Activated CD4-positive, alpha-beta T cell treated with anti-CD3 and anti-CD28 coated beads for 36 hours (primary cell): ENCODE results near the gene ADGRD2. TPM values are rescaled to one million over a fixed set of nuclear protein-coding genes. Genes with fewer than 3 reads are reported as not detected.

ENCODE experiments used
- ATAC-seq: fragments of 200-7000 bp; cut with Tn5 transposase; one replicate; pipeline ENCODE4 v1.10.0; 2021; ENCODE audit warnings: mild to moderate bottlenecking, moderate library complexity
- CTCF ChIA-PET: fragments of 350-600 bp; sonication (Branson Sonifier 250); formaldehyde crosslinking; loops from one replicate; lab custom pipeline; 2021; ENCODE audit warnings: antibody characterized with exemption; lab: Charles Lee
- POLR2A ChIA-PET: fragments of 350-600 bp; sonication (Branson Sonifier 250); formaldehyde crosslinking; loops from one replicate; lab custom pipeline; 2021; ENCODE audit warnings: antibody characterized with exemption, inconsistent platforms; lab: Charles Lee
- DNase-seq: peaks from one replicate; pipeline ENCODE4 v3.0.0-alpha.2; 2020
- H3K27ac Mint-ChIP-seq: one replicate; pipeline ENCODE4 v1.8.0; 2021; ENCODE audit warnings: mixed read lengths
- H3K27me3 Mint-ChIP-seq: one replicate; pipeline ENCODE4 v1.8.0; 2021; ENCODE audit warnings: mixed read lengths
- H3K36me3 Mint-ChIP-seq: one replicate; pipeline ENCODE4 v1.8.0; 2021; ENCODE audit warnings: low read depth, mixed read lengths
- H3K4me1 Mint-ChIP-seq: one replicate; pipeline ENCODE4 v1.8.0; 2021; ENCODE audit warnings: mixed read lengths
- H3K4me3 Mint-ChIP-seq: one replicate; pipeline ENCODE4 v1.8.0; 2021; ENCODE audit warnings: mild to moderate bottlenecking, moderate library complexity, mixed read lengths
- H3K9me3 Mint-ChIP-seq: one replicate; pipeline ENCODE4 v1.8.0; 2021; ENCODE audit warnings: low read depth, mixed read lengths
- intact Hi-C, 2 experiments: fragments of 100-400 bp; cut with DNase I in 1 of 2; cut with micrococcal nuclease in 1 of 2; formaldehyde crosslinking; loops; one replicate each; pipeline versions ENCODE4 v1.14.2 to v1.15.1; 2022 to 2024; cut with DNase I, micrococcal nuclease
- total RNA-seq, 2 experiments: library from RNA; stranded (reverse); gene quantifications; one replicate each; pipeline ENCODE4 v1.2.3, GENCODE V29; 2021

The ADGRD2 gene
- total RNA-seq, 2 experiments from 2014 or later, result not detected

GRCh38 chr9:124510650-124511425, 60.6 kb downstream of the ADGRD2 start:
- Mint-ChIP-seq H3K36me3 (no peaks in the 10 kb centered on the region), H3K27me3 (peaks cover 9% of the 10 kb centered on the region), H3K4me3 (no peak overlapping the region), H3K27ac (no peak overlapping the region), H3K9me3 (no peaks in the 10 kb centered on the region), H3K4me1 (peaks cover 2% of the 10 kb centered on the region)
- intact Hi-C loops, result no loop called here
- POLR2A ChIA-PET, result no interaction called here
- CTCF ChIA-PET, result no interaction called here
- no peak for DNase-seq
- no peak for ATAC-seq

- no peak for ATAC-seq
- Mint-ChIP-seq H3K27ac (no peak overlapping the region), H3K4me1 (peaks cover 2% of the 10 kb centered on the region), H3K9me3 (no peaks in the 10 kb centered on the region), H3K4me3 (no peak overlapping the region), H3K27me3 (peaks cover 7% of the 10 kb centered on the region), H3K36me3 (no peaks in the 10 kb centered on the region)
- ChIA-PET POLR2A (no interaction called here), CTCF (no interaction called here)
- intact Hi-C loops, result no loop called here
- DNase-seq, result no peak
Observed at GRCh38 chr9:124511426-124511840, 61.2 kb downstream of the ADGRD2 start.

- ATAC-seq (no peak), DNase-seq (no peak)
- H3K27me3 Mint-ChIP-seq, result peaks cover 4% of the 10 kb centered on the region
- no peaks in the 10 kb centered on the region for H3K36me3 Mint-ChIP-seq
- H3K4me1 Mint-ChIP-seq, result peaks cover 2% of the 10 kb centered on the region
- no peaks in the 10 kb centered on the region for H3K9me3 Mint-ChIP-seq
- no peak overlapping the region for H3K4me3 Mint-ChIP-seq
- ChIA-PET POLR2A (no interaction called here), CTCF (no interaction called here)
- intact Hi-C loops, result no loop called here
- H3K27ac Mint-ChIP-seq, result no peak overlapping the region
Observed at GRCh38 chr9:124511891-124512805, 61.9 kb downstream of the ADGRD2 start.

- Mint-ChIP-seq H3K36me3 (no peaks in the 10 kb centered on the region), H3K27me3 (peaks cover 4% of the 10 kb centered on the region), H3K4me1 (peaks cover 2% of the 10 kb centered on the region), H3K27ac (no peak overlapping the region), H3K9me3 (no peaks in the 10 kb centered on the region), H3K4me3 (no peak overlapping the region)
- ChIA-PET CTCF (no interaction called here), POLR2A (no interaction called here)
- ATAC-seq (no peak), DNase-seq (no peak)
- intact Hi-C loops, result no loop called here
Observed at GRCh38 chr9:124512806-124513204, 62.6 kb downstream of the ADGRD2 start.

GRCh38 chr9:124513376-124513994, 63.2 kb downstream of the ADGRD2 start:
- peaks cover 4% of the 10 kb centered on the region for H3K27me3 Mint-ChIP-seq
- peaks cover 2% of the 10 kb centered on the region for H3K4me1 Mint-ChIP-seq
- no peak for DNase-seq
- ChIA-PET POLR2A (no interaction called here), CTCF (no interaction called here)
- no peak overlapping the region for H3K27ac Mint-ChIP-seq
- no peak for ATAC-seq
- intact Hi-C loops, result no loop called here
- no peaks in the 10 kb centered on the region for H3K36me3 Mint-ChIP-seq
- no peak overlapping the region for H3K4me3 Mint-ChIP-seq
- H3K9me3 Mint-ChIP-seq, result no peaks in the 10 kb centered on the region

GRCh38 chr9:124514125-124514524, 63.9 kb downstream of the ADGRD2 start:
- POLR2A ChIA-PET, result no interaction called here
- intact Hi-C loops, result no loop called here

GRCh38 chr9:124514874-124515273, 64.6 kb downstream of the ADGRD2 start:
- ChIA-PET POLR2A (no interaction called here), CTCF (interaction anchor here (0.9 to 1.4 kb wide), 2 partner anchors 22 to 30 kb away, joined by 3 to 4 read pairs; no protein-coding TSS in a partner anchor)
- DNase-seq, result no peak
- H3K9me3 Mint-ChIP-seq, result no peaks in the 10 kb centered on the region
- H3K4me1 Mint-ChIP-seq, result peaks cover 2% of the 10 kb centered on the region
- H3K36me3 Mint-ChIP-seq, result no peaks in the 10 kb centered on the region
- no peak overlapping the region for H3K27ac Mint-ChIP-seq
- no peak for ATAC-seq
- intact Hi-C loops, result no loop called here
- peaks cover 4% of the 10 kb centered on the region for H3K27me3 Mint-ChIP-seq
- no peak overlapping the region for H3K4me3 Mint-ChIP-seq

More at GRCh38 chr9:124514125-124514524, 63.9 kb downstream of the ADGRD2 start:
- Mint-ChIP-seq H3K27ac (no peak overlapping the region), H3K9me3 (no peaks in the 10 kb centered on the region), H3K4me1 (peaks cover 2% of the 10 kb centered on the region), H3K4me3 (no peak overlapping the region), H3K27me3 (peaks cover 4% of the 10 kb centered on the region), H3K36me3 (no peaks in the 10 kb centered on the region)
- ATAC-seq, result no peak
- no peak for DNase-seq
- CTCF ChIA-PET, result interaction anchor here (0.9 kb wide), 1 partner anchor 30 kb away, joined by 4 read pairs; no protein-coding TSS in a partner anchor

- H3K27me3 Mint-ChIP-seq, result peaks cover 8% of the 10 kb centered on the region
- no peaks in the 10 kb centered on the region for H3K36me3 Mint-ChIP-seq
- POLR2A ChIA-PET, result no interaction called here
- no peak overlapping the region for H3K4me3 Mint-ChIP-seq
- intact Hi-C loops, result no loop called here
- CTCF ChIA-PET, result no interaction called here
- no peak overlapping the region for H3K27ac Mint-ChIP-seq
- H3K4me1 Mint-ChIP-seq, result no peaks in the 10 kb centered on the region
- ATAC-seq (no peak), DNase-seq (no peak)
- no peaks in the 10 kb centered on the region for H3K9me3 Mint-ChIP-seq
Observed at GRCh38 chr9:124517600-124517999, 67.3 kb downstream of the ADGRD2 start.

GRCh38 chr9:124518116-124518515, 67.9 kb downstream of the ADGRD2 start:
- H3K4me1 Mint-ChIP-seq, result no peaks in the 10 kb centered on the region
- intact Hi-C loops, result no loop called here
- ATAC-seq (no peak), DNase-seq (no peak)
- no peaks in the 10 kb centered on the region for H3K9me3 Mint-ChIP-seq
- POLR2A ChIA-PET, result no interaction called here
- peaks cover 6% of the 10 kb centered on the region for H3K27me3 Mint-ChIP-seq
- no peak overlapping the region for H3K4me3 Mint-ChIP-seq
- H3K27ac Mint-ChIP-seq, result no peak overlapping the region
- CTCF ChIA-PET, result no interaction called here
- no peaks in the 10 kb centered on the region for H3K36me3 Mint-ChIP-seq

GRCh38 chr9:124520206-124520596, 70.0 kb downstream of the ADGRD2 start:
- Mint-ChIP-seq H3K27ac (no peak overlapping the region), H3K4me1 (no peaks in the 10 kb centered on the region), H3K36me3 (no peaks in the 10 kb centered on the region), H3K27me3 (peaks cover 5% of the 10 kb centered on the region), H3K9me3 (no peaks in the 10 kb centered on the region), H3K4me3 (no peak overlapping the region)
- ChIA-PET CTCF (interaction anchor here (0.6 kb wide), 1 partner anchor 238 kb away, joined by 3 read pairs; no protein-coding TSS in a partner anchor), POLR2A (interaction anchor here (0.5 kb wide), 1 partner anchor 184 kb away, joined by 4 read pairs; no protein-coding TSS in a partner anchor)
- intact Hi-C loops, result no loop called here
- no peak for DNase-seq
- no peak for ATAC-seq

GRCh38 chr9:124521142-124521541, 70.9 kb downstream of the ADGRD2 start:
- CTCF ChIA-PET, result no interaction called here
- Mint-ChIP-seq H3K36me3 (no peaks in the 10 kb centered on the region), H3K27me3 (peaks cover 5% of the 10 kb centered on the region), H3K4me3 (no peak overlapping the region), H3K27ac (no peak overlapping the region), H3K4me1 (no peaks in the 10 kb centered on the region), H3K9me3 (no peaks in the 10 kb centered on the region)
- ATAC-seq, result no peak
- DNase-seq, result no peak
- POLR2A ChIA-PET, result no interaction called here
- intact Hi-C loops, result no loop called here
